D721Med (cell line): ENCODE results near the gene MYO9B.

Experiments used
- DNase-seq: peaks from one replicate; pipeline ENCODE4 v3.0.0; 2011; ENCODE audit warnings: low spot score; ENCODE audit not compliant: insufficient read length
- FAIRE-seq: peaks from 2 replicates; lab custom pipeline; 2011; peaks lifted over from hg19 to GRCh38; lab: Jason Lieb, UNC
- TF ChIP-seq, protein P1 (sequence below): IDR thresholded peaks from 2 replicates; pipeline ENCODE4 v1.5.1; 2012; ENCODE audit warnings: mild to moderate bottlenecking, control low read depth; ENCODE audit not compliant: insufficient read depth; ENCODE audit errors: missing control alignments

The MYO9B gene

DNA sequence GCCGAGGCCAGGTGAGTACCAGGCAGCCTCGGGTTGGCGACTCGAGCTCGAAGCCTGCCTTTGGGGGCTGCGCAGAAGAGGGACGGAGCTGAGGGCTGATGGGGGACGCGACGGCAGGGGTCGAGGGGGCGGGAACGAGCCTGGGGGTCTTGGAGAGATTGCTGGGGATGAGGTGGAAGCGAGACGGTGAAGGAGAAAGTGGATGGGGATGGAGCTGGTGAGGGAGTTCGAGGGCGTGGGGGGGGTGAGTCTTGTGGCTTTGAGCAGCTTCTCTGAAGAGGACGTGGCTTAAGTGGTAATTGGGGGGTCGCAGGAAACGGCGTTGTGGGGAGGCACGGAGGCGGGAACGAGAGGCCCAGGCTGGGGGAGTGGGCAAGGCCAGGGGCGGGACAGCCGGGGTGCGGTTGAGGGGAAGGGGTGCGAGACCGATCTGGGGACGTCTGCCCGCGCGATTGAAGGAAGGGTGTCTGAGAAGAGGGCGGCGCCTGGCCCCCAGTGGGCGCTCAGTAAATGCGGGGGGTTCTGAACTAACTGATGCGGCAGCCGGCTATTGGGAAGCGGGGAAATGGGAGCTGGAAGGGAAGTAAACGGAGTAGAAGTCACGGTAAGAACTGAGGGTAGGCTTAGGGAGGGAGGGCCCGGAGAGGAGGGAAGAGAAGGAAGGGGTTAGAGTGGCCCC is 426 bp downstream of the MYO9B start:
- FAIRE-seq (no peak), DNase-seq (no peak)
- TF ChIP-seq, protein P1, sequence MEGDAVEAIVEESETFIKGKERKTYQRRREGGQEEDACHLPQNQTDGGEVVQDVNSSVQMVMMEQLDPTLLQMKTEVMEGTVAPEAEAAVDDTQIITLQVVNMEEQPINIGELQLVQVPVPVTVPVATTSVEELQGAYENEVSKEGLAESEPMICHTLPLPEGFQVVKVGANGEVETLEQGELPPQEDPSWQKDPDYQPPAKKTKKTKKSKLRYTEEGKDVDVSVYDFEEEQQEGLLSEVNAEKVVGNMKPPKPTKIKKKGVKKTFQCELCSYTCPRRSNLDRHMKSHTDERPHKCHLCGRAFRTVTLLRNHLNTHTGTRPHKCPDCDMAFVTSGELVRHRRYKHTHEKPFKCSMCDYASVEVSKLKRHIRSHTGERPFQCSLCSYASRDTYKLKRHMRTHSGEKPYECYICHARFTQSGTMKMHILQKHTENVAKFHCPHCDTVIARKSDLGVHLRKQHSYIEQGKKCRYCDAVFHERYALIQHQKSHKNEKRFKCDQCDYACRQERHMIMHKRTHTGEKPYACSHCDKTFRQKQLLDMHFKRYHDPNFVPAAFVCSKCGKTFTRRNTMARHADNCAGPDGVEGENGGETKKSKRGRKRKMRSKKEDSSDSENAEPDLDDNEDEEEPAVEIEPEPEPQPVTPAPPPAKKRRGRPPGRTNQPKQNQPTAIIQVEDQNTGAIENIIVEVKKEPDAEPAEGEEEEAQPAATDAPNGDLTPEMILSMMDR: no peak

DNA sequence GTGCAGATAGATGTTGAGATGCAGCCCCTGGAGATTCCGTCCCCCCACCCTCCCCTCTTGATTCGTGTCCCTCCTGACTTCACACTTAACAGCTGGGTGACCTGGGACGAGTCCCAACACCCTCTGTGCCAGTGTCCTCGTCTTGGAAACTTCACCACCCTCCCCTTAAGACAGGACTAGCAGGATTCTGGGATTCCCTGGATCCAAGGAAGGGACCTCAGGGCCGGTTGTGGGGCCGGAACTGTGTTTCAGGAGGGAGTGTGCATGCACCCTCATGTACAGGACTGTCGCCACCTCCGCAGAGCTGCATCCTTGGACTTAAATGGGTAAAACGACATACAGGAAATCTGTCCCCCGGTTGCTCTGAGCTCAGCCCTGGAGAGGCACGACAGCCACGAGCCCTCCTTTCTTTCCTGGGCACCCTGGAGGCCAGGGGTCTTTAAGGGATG is 990 bp downstream of the MYO9B start:
- no peak for FAIRE-seq
- TF ChIP-seq, protein P1: no peak
- DNase-seq: no peak

DNA sequence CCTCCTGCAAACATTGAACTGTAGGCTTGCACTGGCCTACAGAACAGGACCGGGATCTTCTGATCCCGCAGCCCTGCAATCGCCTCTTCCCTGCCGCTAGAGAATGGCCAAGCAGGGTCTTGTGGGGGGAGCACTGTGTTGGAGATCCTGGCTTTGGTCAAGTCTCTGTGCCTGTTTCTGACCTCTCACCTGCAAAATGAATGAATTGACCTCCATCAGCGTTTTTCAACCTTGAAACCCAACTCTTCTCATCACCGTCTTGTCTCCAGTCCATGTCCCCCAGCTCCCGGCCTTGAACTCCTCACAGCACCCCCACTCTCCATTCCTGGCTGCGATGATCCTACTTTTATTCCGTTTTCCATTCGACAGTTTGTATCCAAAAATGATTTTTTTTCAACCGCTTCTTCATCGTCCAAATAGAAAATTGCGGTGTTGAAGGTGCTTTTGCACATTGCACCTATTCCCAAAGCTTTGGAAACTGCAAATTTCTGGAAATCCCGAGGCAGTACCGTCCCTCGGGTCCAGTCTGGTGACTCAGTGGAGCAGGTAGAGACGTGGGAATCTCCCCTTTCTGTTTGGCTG is 2.0 kb downstream of the MYO9B start:
- DNase-seq (no peak), FAIRE-seq (no peak)
- TF ChIP-seq, protein P1: no peak

DNA sequence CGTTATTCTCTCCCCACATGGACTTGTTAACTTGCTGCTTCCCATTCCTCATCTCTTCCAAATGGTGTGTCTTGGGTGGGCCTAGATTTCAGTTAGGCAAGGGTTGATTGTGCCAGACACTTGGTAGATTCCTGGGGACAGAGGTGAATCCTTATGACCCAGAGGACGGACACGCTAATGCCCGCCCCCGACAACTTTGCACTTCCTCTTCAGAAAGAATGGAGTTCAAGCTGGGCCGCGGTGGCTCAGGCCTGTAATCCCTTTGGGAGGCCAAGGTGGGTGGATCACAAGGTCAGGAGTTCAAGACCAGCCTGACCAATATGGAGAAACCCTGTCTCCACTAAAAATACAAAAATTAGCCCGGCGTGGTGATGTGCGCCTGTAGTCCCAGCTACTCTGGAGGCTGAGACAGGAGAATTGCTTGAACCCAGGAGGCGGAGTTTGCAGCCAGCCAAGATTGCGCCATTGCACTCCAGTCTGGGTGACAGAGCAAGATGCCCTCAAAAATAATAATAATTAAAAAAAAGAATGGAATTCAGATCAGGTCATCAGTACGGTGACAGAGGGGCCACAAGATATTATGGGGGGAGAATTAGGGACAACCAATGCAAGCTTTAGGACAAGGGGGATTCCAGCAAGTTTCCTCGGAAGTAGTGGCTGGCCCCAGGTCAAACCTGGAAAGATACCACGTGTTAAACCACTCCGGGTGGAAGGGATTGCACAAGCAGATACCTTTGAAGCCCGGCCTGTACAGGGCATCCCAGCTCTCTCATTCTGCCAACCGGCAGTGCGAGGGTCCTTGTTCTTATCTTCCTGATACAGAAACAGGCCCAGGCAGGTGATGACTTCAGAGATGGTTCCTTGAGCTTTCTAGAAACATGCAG is 2.7 kb downstream of the MYO9B start:
- DNase-seq: no peak
- TF ChIP-seq, protein P1: no peak
- no peak for FAIRE-seq

DNA sequence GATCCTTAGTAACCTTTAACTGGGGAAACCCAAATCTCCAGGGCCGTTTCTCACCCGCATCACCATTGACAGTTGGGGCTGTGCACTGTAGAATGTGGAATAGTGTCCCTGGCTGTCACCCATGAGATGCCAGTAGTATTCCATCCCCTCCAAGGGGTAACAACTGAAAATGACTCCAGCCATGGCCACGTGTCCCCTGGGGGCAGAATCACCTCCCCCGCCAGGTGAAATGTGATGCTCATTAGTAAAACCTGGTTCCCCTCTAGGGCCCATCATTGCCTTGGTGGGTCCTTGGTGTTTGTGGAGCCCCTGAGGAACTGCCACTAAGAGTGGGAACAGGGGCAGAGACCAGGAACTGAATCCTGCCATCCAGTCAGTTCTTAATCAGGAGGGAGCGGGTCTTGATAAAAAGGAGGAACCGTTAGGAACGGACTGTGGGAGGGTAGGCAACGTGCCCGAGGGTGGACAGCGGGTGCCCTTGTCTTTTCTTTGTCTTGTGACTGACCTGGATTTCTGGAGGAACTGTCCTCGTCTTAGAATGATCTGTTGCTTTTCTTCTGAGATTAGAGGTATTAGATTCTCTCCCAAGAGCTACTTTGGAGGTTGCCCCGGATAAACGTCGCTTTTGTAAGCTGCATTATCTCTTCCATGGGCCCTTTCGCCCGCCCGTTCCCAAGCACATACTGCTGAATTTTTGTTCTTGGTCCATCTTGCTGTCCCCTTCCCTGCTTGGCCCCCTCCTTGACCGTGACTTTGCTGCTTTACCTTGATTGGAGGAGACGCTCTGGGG is 3.5 kb downstream of the MYO9B start:
- peak; percentile 46 for DNase-seq
- TF ChIP-seq, protein P1: no peak
- no peak for FAIRE-seq

DNA sequence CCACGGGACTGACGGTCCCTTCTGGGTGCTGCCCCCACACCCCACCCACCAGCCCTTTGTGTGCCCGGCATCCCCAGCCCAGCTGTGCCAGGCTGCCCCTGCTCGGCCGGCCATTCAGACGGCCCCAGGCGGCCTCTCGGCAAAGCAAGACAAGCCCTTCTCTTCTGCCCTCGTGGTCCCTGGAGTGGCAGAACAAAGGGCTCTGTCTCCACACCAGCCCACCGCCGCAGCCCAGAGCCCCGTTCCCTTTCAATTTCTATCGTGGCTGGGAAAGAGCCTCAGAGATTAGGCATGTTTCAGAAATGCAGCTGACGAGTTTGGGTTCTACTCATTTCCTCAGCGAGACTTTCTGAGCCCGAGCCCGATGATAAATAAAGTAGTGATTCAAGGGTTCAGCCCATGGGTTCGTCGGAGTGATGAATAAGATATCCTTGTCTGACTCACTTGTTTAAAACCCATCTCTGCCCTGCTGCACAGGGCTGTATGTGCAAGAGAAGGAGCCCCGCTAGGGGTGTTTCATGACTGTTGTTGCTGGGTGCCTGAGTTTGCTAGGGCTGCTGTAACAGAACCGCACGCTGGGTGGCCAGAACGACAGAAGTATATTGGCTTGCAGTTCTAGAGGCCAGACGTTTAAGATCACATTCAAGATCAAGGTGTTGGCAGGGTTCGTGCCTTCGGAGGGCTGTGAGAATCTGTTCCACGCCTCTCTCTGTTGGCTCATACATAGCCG is 4.3 kb downstream of the MYO9B start:
- no peak for DNase-seq
- no peak for FAIRE-seq
- TF ChIP-seq, protein P1: no peak
